ENCODE data around the gene B4GALNT3.

B4GALNT3 gene

GRCh38 chr12:578748-579419 lies 119.1 kb downstream of the B4GALNT3 start:
- DNase-seq, result no peak

- no peak for DNase-seq
These were observed 119.8 kb downstream of the B4GALNT3 start for GRCh38 chr12:579420-580110.

- DNase-seq, result no peak
These were observed 121.1 kb downstream of the B4GALNT3 start for GRCh38 chr12:580813-581212.

- DNase-seq, result no peak
These were observed 121.6 kb downstream of the B4GALNT3 start for GRCh38 chr12:581321-581720.

GRCh38 chr12:581746-582145 lies 122.0 kb downstream of the B4GALNT3 start:
- no peak for DNase-seq

- DNase-seq, result no peak
These were observed 123.6 kb downstream of the B4GALNT3 start for GRCh38 chr12:583251-583869.

- DNase-seq, result no peak
These were observed 125.6 kb downstream of the B4GALNT3 start for GRCh38 chr12:585062-586061.

GRCh38 chr12:586318-587071 lies 126.8 kb downstream of the B4GALNT3 start:
- no peak for DNase-seq

GRCh38 chr12:587132-588023 lies 127.6 kb downstream of the B4GALNT3 start:
- DNase-seq, result no peak

- DNase-seq, result no peak
These were observed 128.2 kb downstream of the B4GALNT3 start for GRCh38 chr12:588024-588322.

GRCh38 chr12:588646-589045 lies 128.9 kb downstream of the B4GALNT3 start:
- DNase-seq, result no peak

GRCh38 chr12:590206-590750 lies 130.5 kb downstream of the B4GALNT3 start:
- no peak for DNase-seq

GRCh38 chr12:591167-592023 lies 131.7 kb downstream of the B4GALNT3 start:
- no peak for DNase-seq

- no peak for DNase-seq
These were observed 132.3 kb downstream of the B4GALNT3 start for GRCh38 chr12:592024-592505.

- no peak for DNase-seq
These were observed 133.9 kb downstream of the B4GALNT3 start for GRCh38 chr12:593396-594270.

GRCh38 chr12:597926-598568 lies 138.3 kb downstream of the B4GALNT3 start:
- DNase-seq, result peak; percentile 2 to 15

GRCh38 chr12:599756-600155 lies 140.0 kb downstream of the B4GALNT3 start:
- DNase-seq, result no peak

Data from Kasumi-1 (cell line).